ENCODE data around the gene CMIP.

DNA sequence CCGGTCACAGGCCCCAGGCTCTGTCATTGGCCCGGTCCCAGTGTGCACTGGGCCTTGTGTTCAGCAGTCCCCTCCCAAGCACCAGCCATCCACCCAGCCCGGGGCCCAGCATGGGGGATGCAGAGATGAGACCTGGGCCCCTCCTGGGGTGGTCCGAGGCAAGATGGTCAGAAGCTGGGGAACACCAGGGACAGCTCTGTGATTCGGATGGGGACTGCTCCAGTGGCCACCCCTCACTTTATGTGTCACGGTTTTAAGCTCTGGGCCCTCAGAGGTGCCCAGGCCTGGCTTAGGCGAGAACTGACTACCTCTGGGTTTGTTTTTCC, 242.5 kb downstream of the CMIP start:
- TF ChIP-seq, protein P1, sequence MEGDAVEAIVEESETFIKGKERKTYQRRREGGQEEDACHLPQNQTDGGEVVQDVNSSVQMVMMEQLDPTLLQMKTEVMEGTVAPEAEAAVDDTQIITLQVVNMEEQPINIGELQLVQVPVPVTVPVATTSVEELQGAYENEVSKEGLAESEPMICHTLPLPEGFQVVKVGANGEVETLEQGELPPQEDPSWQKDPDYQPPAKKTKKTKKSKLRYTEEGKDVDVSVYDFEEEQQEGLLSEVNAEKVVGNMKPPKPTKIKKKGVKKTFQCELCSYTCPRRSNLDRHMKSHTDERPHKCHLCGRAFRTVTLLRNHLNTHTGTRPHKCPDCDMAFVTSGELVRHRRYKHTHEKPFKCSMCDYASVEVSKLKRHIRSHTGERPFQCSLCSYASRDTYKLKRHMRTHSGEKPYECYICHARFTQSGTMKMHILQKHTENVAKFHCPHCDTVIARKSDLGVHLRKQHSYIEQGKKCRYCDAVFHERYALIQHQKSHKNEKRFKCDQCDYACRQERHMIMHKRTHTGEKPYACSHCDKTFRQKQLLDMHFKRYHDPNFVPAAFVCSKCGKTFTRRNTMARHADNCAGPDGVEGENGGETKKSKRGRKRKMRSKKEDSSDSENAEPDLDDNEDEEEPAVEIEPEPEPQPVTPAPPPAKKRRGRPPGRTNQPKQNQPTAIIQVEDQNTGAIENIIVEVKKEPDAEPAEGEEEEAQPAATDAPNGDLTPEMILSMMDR (IDR thresholded peaks at IDR 0.05): no peak
- no peak for TF ChIP-seq POLR2A (IDR thresholded peaks at IDR 0.05)

Measured in Peyer's patch (tissue), 4 donors.